ENCODE data around the gene LYST.
A peak's percentile ranks its signal among the peaks of the same experiment; 100 is the strongest.
"Not testable (repeated sequence)": the region's sequence is repeated elsewhere in the genome, so short reads cannot be mapped to it uniquely, and the experiment has no call there.

LYST gene

DNA sequence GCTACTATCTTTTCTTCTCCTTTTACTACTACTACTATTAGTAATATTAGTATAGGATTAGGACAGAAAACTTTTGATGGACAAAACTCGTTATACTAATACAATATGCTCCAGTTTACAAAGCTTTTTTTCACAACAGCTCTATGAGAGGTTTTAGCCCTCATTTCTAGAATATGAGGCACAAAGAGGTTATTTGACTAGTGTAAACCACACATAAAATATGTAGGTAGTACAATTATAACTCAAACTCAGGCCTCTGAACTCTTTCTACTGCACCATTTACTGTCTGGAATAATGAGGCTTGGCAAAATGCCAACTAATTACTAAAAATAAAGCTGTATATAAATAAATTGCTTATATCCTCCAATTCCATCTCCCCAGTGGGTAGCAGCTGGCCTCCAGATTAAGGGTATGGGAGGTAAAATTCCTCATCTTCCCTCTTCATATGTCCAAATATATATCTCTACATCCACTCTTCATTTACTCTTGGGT, 99.9 kb downstream of the LYST start:
- no peak for DNase-seq (ENCODE audit: low read depth in 2 of 2)

DNA sequence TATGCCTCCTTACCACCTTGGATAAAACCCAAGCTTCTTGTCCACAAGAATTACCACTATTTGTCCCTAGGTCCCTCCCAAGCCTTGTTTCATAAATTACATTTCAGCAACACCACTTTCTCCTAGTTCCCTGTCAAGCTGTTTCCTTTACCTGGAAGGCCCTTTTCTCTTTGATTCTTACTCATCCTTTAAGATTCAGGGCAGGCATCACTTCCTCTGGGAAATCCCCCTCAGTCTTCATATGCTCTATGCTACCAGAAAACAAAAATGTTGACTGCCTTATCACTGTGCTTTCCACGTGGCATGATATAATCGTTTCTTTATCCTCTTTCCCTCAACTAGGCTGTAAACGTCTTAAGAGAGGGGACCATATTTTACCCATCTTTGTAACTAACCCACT, 102.7 kb downstream of the LYST start:
- DNase-seq (ENCODE audit: low read depth in 2 of 2): peak in 1 of 2 donors; percentile 8

DNA sequence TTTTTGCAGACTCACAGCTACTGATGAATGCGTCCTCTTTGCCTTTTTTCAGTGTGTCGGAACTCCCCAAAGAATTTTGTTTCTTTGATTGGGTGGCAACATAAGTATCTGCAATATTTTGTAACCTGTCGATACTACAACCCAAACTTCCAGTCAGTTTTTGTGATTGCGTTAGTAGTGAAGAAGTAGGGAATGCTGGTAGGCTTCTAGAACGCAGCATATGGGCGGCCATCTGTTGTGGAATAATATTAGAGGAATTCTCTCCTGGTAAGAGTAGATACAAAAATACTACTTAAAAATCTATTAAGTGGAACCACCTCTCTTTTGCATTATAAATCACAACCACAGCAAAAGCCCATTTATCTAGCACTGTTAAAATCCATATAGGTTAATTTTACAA, 107.4 kb downstream of the LYST start:
- DNase-seq (ENCODE audit: low read depth in 2 of 2): no peak

DNA sequence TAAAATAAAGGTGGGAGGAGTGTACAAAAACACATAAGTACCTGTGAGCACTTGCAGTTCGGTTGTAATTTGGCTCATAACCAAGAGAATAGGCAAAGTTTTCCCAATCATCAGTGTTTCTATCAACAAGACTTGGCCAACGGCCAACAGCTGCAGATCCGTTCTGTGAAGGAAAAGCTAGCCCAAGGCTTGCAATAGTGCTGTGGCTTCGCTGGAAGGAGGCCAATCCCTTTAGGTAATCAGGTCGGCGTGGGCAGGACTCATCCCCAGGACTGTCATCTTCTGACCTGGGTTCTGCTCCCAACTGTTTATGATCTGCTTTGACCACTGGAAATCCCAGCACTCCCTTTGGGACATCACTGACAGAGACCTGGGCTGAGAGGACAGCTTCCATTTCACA, 107.8 kb downstream of the LYST start:
- no peak for DNase-seq (ENCODE audit: low read depth in 2 of 2)

DNA sequence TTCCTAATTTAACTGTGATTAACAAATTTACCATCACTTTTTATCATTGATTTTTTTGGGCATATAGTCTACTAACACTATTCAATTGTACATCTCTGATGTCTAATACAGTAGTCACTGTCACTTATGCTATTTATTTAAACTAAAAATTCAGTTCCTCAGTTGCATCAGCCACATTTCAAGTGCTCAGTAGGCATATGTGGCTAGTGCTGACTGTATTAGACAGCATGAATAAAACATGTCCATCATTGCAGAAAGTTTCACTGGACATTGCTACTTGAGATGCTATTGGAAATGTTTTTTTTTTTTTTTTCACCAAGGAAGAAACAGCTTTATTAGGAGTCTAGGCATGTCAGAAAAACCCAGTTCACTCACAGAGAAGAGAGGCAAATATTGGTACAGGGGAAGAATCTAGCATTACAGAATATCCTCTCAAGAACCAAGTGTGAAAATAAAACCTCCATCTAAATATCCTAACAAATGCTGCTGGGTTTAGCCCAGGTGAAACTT, 109.1 kb downstream of the LYST start:
- no peak for DNase-seq (ENCODE audit: low read depth in 2 of 2)

DNA sequence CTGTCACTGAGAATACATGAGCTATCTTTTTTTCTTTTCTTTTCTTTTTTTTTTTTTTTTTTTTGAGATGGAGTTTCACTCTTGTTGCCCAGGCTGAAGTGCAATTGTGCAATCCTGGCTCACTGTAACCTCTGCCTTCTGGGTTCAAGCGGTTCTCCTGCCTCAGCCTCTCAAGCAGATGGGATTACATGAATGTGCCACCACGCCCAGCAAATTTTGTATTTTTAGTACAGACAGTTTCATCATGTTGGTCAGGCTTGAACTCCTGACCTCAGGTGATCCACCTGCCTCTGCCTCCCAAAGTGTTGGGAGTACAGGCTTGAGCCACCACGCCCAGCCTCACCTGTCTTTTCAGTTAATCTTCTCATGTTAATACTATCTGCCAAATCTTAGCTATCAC, 112.5 kb downstream of the LYST start:
- DNase-seq (ENCODE audit: low read depth in 2 of 2): not testable (repeated sequence)

DNA sequence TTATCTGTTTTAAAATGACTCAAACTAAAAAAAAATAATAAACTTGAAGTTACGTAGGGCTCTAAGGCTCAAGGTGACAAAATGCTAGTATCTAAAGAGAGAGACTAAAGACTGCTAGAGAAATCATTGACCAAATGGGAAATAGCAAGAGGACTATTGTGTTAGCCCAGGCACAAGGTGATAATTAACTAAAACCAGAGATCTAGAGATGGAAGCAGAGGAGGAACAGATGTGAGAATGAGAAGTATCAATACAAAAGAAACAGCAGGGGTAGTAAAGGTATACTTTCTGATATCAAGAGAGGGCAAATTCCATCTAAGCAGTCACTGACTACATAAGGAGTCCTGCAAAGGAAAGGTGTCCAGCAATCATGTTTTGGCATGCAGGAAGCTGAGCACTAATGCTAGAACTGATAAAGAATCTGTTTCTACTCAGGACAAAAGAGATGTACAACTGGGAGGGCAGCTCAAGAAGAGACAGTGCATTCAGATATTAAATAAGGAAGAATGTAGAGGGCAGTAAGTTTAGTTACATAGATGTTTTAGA, 116.9 kb downstream of the LYST start:
- DNase-seq (ENCODE audit: low read depth in 2 of 2): no peak

DNA sequence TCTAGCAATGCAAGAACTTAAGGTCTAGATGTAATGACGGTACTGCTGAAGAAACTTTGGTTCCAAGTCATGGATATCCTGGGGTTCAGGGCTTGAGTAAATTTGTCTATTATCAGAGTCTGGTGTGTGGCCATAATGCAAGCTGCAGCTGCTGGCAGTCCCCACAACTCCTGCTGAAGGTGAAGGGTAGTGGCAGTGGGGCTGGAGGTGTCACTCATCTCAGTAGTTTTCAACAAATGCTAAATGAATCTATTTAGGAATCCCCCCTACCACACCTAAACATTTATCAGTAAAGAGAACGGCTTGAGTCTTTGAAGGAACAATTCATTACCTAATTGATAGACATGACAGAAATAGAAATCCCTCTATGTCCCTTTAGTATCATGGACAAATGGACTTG, 118.0 kb downstream of the LYST start:
- no peak for DNase-seq (ENCODE audit: low read depth in 2 of 2)

DNA sequence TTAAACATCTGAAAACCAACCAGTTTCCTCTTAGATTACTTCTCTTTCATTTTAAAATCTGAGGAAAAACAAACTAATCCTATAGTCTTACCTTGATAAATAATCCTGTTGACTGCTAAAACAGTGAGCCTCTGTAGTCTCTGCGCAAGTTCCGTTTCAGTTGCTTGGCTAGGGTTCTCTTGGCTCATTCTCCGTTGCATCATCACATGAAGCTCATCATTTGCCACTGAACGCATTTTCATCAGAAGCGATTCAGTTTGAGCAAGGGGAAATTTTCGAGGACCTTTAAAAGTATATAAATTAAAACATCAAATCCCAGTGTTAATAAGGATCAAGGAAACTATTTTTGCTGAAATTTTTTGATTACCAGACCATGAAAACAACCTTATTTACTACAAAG, 120.5 kb downstream of the LYST start:
- no peak for DNase-seq (ENCODE audit: low read depth in 2 of 2)

DNA sequence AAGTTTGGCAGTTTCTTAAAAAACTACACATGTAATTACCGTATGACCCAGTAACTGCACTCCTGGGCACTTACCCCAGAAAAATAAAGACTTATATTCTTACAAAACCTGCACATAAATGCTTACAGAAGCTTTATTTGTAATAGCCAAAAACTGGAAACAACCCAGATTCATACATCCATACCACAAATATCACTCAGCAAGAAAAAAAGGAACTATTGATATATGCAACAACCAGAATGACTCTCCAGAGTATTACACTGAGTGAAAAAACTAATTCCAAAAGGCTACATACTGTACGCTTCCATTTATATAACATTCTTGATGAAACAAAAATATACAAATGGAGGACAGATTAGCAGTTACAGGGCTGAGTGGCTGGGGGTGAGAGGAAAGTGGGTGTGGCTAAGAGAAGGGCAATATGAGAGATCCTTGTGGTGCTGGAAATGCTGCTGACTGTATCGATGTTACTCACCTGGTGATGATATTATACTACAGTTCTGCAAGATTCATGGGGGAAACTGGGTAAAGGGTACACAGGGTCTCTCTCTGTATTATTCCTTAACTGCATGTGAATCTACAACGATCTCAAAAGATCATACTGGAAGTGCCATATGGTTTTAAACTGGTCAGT, 121.1 kb downstream of the LYST start:
- DNase-seq (ENCODE audit: low read depth in 2 of 2): no peak

DNA sequence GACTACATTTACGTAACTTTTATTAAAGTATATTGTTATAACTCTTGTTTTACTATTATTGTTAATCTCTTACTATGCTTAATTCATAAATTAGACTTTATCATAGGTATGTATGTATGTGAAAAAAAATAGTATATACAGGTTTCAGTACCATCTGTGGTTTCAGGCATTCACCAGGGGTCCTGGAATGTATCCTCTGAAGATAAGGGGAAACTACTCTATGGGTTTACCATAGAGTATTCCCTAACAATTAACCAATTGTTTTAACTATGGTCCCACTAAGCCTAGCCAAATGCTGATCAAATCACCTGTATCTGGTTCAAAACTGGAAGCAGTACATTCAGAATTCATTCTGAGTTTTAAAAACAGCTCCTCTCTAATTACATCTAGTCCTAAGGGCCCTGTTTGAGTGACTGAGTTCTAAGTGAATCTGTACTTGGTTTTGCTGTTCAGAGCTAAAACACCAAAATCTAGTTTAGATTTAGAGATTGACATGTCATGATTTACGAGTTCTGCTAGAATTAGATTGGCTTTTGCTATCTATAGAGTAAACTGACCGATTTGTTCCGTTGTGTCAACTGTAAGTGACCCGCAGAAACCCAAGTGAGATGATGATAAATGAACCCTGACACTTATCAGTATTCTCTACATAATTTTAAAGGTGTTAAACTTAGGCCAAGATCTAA, 123.6 kb downstream of the LYST start:
- DNase-seq (ENCODE audit: low read depth in 2 of 2): no peak

DNA sequence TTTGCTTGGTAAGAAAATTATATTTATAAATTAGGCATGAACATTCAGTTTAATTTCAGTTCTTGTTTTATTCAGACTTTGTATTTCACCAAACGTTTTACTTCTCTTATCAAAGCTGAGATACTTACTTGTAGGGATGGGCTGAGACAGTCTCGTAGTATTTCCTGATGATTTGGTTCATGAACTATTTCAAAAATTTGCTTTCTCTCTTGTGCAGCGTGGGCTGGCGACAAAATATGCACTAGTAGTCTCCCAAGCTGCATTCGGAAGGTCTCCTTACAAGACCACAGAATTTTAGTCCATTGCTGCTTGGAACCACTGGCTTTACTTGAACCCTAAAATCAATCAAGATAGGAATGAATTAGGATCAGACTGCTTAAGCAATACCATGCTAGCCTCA, 125.4 kb downstream of the LYST start:
- DNase-seq (ENCODE audit: low read depth in 2 of 2): no peak

DNA sequence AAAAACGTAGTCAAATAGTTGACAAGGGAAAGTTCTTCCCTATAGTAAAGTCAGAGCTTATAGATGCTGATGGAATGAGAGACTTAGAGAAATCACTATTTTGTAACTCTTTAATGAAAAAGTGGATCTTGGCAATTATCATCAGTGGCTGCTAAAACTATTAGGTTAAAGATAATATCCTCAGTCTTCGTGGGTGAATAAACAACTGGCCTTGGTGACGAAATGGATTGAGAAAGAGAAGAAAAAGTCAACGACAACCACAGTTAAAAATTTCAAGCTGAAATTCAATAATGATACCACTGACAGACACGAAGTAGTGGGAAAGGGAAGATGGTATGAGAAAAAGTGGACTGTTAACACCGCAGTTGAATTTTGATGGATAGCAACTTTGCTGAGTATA, 127.1 kb downstream of the LYST start:
- no peak for DNase-seq (ENCODE audit: low read depth in 2 of 2)

DNA sequence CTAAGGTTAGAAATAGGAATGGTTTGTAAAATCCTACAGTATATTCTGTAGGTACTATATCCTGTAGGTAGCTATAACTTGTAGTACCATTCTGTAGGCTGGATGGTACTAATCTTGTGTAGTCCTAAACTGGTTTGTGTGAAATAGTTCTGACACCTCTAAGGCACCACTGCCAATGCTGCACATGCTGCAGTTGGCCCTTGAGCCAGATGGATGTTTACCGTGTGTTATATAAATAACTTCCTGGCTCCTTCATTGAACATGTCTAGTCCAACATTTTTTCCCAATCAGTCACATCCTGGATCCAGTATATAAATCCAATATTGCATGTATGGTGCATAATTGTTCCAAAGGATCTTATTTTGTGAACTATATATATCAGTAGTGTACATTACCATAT, 127.6 kb downstream of the LYST start:
- DNase-seq (ENCODE audit: low read depth in 2 of 2): no peak

DNA sequence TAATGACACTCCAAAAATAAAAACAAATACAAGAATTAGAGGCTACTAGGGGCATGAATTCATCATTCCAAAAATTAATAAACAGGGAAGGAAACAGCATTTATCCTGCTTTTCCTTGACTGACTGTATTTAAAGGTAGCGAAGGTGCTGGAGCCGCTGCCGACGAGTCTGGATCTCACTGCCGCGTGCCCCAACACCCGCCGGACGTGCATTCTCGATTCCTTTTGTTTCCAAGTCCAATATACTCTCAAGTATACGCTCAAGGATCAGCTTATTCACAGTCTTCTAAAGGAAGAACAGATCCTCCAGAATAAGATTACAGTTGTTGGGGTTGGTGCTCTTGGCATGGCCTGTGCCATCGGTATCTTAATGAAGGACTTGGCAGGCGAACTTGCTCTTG, 129.0 kb downstream of the LYST start:
- DNase-seq (ENCODE audit: low read depth in 2 of 2): no peak

DNA sequence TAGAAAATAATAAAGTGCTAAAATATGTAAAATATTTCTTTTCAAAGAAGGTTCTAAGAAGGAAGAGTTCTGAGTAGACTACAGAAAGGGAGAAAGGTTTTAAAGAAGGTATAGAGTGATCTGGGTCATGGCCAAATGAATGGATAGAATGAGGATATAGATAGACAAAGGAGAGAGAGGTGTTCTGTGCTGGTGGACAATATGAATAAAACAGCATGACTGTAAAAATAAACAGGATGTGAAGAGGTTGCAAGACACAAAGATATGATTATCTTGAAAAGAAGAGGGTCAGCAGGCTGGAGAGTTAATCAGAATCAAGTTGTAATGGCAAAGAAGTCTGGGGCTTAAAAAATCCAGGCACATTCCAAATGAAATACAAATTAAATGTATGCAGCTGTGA, 130.4 kb downstream of the LYST start:
- DNase-seq (ENCODE audit: low read depth in 2 of 2): no peak

DNA sequence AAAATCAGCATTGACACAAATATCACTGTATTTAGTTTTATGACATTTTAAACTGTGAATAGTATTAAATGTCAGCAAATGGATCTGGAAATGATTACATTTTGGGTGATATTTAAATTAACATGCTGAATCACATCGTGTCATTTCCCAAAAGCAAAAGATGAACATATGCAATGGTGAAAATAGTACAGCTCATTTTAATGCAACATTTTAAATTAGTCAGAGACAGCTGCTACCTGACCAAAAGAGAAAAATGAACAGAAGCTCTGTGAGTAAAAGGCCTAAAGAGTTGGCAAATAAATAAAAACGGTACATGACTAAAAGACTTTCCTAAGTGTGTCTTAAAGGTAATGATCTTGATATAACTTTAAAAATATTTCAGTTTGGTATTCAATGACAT, 131.1 kb downstream of the LYST start:
- DNase-seq (ENCODE audit: low read depth in 2 of 2): no peak

DNA sequence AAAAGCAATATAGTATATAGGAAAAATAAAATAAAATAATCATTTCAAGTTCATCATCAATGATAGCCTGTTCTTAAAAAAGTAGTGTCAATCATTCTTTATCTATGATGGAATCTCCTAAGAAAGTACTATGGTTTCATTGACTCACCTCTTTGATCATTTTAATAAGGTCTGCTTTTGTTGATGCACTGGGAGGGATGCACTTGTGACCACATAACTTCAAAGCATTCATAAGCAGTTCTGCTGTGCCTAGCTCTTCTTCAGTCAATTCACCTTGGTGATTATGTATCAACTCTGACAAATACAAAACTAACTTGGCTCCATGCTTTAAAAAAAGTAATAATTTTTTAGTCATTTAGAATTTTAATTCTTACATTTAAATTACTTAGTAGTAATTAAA, 132.4 kb downstream of the LYST start:
- no peak for DNase-seq (ENCODE audit: low read depth in 2 of 2)

DNA sequence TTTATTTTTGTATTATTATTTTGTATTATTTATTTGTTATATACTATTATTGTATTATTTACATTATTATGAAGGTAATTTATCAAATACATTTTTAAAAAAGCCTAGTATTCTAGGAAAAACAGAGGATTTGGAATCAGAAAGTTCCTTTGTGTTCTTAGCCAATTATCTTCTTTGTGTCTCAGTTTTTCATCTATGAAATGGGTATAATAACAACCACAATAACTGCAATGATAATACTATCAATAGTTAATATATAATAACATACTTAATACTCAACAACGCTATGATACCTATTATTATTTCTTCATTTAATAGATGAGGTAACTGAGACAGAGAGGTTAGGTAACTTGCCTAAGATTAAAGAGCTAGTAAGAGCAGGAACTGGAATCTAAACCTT, 136.7 kb downstream of the LYST start:
- DNase-seq (ENCODE audit: low read depth in 2 of 2): no peak

DNA sequence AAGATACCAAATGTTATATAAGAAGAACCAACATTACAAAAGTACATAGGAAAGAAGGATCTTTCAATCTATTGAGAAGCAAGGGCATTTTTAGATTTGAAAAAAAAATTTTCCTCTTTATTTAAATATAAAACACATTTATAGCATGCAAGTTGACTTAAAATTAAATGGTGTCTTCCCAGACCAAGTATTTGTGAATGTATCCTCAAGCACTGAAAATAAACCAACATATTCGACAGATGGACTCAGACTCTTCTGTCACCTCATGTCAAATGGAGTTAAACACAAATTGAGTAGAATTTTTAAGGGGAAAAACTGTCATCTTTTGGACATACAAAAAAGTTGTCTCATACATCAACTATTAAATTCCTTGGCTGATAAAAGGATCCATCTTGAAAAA, 140.1 kb downstream of the LYST start:
- no peak for DNase-seq (ENCODE audit: low read depth in 2 of 2)

DNA sequence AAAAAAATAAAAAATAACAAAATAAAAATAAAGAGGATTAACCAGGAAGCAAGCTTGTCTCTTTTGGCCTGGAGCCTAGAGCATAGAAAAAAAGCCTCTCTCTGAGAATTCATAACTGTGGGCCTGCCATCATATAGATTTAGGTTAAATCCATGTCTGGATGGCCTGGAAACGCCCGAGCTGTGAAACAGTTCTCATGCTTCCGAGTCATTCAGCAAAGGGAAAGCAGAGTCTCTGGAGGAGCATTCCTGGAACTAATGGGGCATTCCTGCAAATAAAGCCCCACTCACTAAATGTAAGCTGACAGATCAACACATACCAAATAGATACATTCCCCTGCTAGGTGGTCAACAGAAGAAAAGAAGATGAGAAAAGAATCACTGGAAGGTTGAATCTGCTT, 141.3 kb downstream of the LYST start:
- DNase-seq (ENCODE audit: low read depth in 2 of 2): no peak

DNA sequence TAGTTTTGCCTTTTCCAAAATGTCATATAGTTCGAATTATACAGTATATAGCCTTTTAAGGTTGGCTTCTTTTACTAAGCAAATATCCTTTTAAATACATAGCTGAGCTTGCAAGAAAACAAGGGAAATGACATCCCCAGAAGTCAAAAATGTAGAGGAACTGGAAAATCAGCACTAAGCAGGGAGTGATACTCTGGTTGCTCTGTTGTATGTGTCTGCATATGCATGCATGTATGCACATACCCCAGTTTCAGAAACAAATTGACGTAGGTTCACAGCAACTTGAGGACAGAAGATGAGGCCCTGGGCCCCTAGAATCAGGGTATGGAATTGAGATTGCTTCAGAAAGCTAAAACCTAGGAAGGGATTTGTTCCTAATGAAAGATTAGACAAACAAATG, 142.0 kb downstream of the LYST start:
- DNase-seq (ENCODE audit: low read depth in 2 of 2): no peak

DNA sequence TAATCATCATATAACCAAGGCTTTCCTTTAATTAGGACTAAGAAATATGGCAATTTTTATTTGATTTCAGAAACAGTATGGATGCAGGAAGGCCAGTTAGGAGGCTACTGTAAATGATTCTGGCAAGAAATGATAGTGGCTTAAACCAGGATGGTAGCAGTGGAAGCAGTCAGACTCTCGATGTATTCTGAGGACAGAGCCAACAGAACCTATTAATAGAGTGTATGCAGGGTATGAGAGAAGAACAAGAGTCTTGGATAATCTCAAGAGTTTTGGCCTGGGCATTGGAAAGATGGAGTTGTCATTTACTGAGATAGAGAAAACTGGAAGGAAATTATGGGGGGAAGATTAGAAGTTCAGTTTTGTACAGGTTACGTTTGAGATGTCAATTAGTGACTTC, 143.8 kb downstream of the LYST start:
- no peak for DNase-seq (ENCODE audit: low read depth in 2 of 2)
